Fibroblast of lung (primary cell): ENCODE results near the gene TEX55.
"Not testable (repeated sequence)": the region's sequence is repeated elsewhere in the genome, so short reads cannot be mapped to it uniquely, and the experiment has no call there.

ENCODE experiments used
- CTCF ChIP-seq, 2 donors: IDR thresholded peaks in 1 of 2; conservative IDR thresholded peaks in 1 of 2; 1 replicate in 1 of 2; 2 replicates in 1 of 2; pipeline ENCODE4 v1.5.1; 2011 to 2012; ENCODE audit warnings: low read length in 2 of 2, control low read depth in 1 of 2, inconsistent platforms in 1 of 2, low read depth in 1 of 2, mild to moderate bottlenecking in 1 of 2
- EZH2 ChIP-seq: IDR thresholded peaks from 2 replicates; pipeline ENCODE4 v1.5.1; 2012; ENCODE audit warnings: low read length, control low read depth, mild to moderate bottlenecking; ENCODE audit errors: missing control alignments

DNA sequence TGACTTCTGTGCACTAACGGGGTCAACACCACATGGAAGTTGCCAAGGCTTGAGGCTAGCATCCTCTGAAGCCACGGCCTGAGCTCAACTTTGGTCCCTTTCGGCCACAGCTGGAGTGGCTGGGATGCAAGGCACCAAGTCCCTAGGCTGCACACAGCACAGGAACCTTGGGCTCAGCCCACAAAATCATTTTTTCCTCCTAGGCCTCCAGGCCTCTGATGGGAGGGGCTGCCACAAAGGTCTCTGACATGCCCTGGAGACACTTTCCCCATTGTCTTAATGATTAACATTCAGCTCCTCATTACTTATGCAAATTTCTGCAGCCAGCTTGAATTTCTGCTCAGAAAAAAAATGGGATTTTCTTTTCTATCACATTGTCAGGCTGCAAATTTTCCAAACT, 27.6 kb upstream of the TEX55 start:
- TF ChIP-seq CTCF (conservative IDR thresholded peaks at IDR 0.05 in 1 of 2, IDR thresholded peaks at IDR 0.05 in 1 of 2; ENCODE audit: low read depth in 1 of 2, low read length in 2 of 2); EZH2: not testable (repeated sequence)
